ENCODE measurements around the gene PHETA1.

DNA sequence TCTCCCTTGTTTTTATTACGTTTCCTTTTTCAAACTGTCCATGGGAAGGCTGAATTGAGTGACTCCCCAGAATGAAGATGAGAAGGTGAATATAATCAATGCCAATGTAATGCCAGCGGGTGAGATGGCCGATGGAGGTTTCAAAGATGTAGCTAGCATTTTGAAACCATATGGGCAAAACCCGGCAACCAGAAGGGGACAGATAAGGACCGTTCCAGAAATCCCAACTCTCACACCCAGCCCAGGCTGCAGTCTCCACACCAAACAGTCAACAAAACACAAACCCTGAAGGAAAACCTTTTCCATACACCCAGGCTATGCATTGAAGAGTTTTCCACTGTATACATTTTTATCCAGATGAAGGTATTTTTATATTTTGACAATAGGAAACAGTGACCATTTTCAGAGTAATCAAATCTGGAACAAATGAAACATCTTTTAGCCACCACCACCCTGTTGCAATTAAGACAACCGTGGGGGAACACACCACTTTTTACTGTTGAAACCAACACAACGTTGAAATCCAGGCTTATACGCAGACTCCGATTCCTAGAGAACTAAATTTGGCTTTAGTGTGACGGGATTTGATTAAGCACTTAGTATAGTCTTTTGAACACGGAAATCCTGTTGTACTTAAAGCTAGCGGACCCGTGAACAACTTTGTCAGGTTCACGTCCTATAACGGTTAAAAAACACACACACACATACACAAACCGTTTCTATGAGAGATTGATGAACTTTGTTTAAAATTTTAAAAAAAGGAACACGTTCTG lies 19.0 kb downstream of the PHETA1 start:
- TF ChIP-seq, protein P1, sequence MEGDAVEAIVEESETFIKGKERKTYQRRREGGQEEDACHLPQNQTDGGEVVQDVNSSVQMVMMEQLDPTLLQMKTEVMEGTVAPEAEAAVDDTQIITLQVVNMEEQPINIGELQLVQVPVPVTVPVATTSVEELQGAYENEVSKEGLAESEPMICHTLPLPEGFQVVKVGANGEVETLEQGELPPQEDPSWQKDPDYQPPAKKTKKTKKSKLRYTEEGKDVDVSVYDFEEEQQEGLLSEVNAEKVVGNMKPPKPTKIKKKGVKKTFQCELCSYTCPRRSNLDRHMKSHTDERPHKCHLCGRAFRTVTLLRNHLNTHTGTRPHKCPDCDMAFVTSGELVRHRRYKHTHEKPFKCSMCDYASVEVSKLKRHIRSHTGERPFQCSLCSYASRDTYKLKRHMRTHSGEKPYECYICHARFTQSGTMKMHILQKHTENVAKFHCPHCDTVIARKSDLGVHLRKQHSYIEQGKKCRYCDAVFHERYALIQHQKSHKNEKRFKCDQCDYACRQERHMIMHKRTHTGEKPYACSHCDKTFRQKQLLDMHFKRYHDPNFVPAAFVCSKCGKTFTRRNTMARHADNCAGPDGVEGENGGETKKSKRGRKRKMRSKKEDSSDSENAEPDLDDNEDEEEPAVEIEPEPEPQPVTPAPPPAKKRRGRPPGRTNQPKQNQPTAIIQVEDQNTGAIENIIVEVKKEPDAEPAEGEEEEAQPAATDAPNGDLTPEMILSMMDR (IDR thresholded peaks at IDR 0.05 in 4 of 5, conservative IDR thresholded peaks at IDR 0.05 in 1 of 5) = no peak
- TF ChIP-seq POLR2A (IDR thresholded peaks at IDR 0.05) = no peak

All from gastrocnemius medialis (tissue), 4 donors.